Measurements from ENCODE around the gene PDE12. TPM values are rescaled to one million over a fixed set of nuclear protein-coding genes. Genes with fewer than 3 reads are reported as not detected.
"Not testable (repeated sequence)": the region's sequence is repeated elsewhere in the genome, so short reads cannot be mapped to it uniquely, and the experiment has no call there.

PDE12 gene
- total RNA-seq, 1 donor from 2014 or later = 15.3 TPM

DNA sequence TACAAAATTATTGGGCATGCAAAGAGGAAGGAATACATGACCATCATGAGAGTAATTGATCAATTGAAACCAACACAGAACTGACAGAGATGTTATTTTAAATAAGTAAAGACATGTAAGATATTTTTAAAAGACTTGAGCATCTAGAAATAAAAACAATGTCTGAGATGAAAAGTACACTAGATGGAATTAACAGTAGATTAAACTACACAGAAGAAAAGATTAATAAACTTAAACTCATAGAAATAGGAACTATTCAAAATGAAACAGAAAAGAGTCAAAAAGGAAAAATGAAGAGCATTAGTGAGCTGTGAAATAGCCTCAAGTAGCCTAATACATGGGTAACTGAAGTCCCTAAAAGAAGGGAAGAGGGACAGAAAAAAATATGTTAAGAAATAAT is 49.6 kb downstream of the PDE12 start:
- peaks cover 27% of the 10 kb centered on the region for H3K9me3 Mint-ChIP-seq (ENCODE audit: unreplicated experiment)
- H3K36me3 Mint-ChIP-seq (ENCODE audit: unreplicated experiment) = peaks cover 40% of the 10 kb centered on the region
- no peak overlapping the region for H3K27ac Mint-ChIP-seq (ENCODE audit: unreplicated experiment)
- TF ChIP-seq, protein P1, sequence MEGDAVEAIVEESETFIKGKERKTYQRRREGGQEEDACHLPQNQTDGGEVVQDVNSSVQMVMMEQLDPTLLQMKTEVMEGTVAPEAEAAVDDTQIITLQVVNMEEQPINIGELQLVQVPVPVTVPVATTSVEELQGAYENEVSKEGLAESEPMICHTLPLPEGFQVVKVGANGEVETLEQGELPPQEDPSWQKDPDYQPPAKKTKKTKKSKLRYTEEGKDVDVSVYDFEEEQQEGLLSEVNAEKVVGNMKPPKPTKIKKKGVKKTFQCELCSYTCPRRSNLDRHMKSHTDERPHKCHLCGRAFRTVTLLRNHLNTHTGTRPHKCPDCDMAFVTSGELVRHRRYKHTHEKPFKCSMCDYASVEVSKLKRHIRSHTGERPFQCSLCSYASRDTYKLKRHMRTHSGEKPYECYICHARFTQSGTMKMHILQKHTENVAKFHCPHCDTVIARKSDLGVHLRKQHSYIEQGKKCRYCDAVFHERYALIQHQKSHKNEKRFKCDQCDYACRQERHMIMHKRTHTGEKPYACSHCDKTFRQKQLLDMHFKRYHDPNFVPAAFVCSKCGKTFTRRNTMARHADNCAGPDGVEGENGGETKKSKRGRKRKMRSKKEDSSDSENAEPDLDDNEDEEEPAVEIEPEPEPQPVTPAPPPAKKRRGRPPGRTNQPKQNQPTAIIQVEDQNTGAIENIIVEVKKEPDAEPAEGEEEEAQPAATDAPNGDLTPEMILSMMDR (IDR thresholded peaks at IDR 0.05) = no peak
- no peak for DNase-seq (ENCODE audit: extremely low spot score, unreplicated experiment)
- no peaks in the 10 kb centered on the region for H3K27me3 Mint-ChIP-seq (ENCODE audit: unreplicated experiment)
- no peak overlapping the region for H3K4me3 Mint-ChIP-seq (ENCODE audit: unreplicated experiment)
- H3K4me1 Mint-ChIP-seq (ENCODE audit: unreplicated experiment) = no peaks in the 10 kb centered on the region

DNA sequence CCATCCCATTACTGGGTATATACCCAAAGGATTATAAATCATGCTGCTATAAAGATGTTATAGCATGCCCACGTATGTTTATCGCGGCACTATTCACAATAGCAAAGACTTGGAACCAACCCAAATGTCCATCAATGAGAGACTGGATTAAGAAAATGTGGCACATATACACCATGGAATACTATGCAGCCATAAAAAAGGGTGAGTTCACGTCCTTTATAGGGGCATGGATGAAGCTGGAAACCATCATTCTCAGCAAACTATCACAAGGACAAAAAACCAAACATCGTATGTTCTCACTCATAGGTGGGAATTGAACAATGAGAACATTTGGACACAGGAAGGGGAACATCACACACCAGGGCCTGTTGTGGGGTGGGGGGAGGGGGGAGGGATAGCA is 55.8 kb downstream of the PDE12 start:
- DNase-seq (ENCODE audit: extremely low spot score, unreplicated experiment); H3K27ac Mint-ChIP-seq (ENCODE audit: unreplicated experiment); H3K4me1 Mint-ChIP-seq (ENCODE audit: unreplicated experiment); H3K4me3 Mint-ChIP-seq (ENCODE audit: unreplicated experiment); H3K27me3 Mint-ChIP-seq (ENCODE audit: unreplicated experiment): not testable (repeated sequence)
- Mint-ChIP-seq H3K36me3 (ENCODE audit: unreplicated experiment) (peaks cover 17% of the 10 kb centered on the region), H3K9me3 (ENCODE audit: unreplicated experiment) (peaks cover 13% of the 10 kb centered on the region)

DNA sequence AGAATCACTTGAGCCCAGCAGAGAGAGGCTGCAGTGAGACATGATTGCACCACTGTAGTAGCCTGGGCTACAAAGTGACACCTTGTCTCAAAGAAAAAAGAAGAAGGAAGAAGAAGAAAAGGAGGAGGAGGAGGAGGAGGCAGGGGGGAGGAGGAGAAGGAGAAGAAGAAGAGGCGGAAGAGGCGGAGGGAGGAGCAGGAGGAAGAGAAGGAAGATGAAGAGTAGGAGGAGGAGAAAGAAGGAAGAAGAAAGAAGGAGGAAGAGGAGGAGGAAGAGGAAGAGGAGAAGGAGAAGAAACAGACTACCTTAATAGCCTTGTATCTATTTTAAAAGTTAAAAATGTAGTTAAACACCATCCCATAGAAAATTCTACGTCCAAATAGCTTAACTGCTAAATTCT is 60.2 kb downstream of the PDE12 start:
- H3K36me3 Mint-ChIP-seq (ENCODE audit: unreplicated experiment) = peaks cover 10% of the 10 kb centered on the region
- TF ChIP-seq, protein P1 (IDR thresholded peaks at IDR 0.05) = no peak
- no peak for DNase-seq (ENCODE audit: extremely low spot score, unreplicated experiment)
- no peaks in the 10 kb centered on the region for H3K27me3 Mint-ChIP-seq (ENCODE audit: unreplicated experiment)
- H3K4me1 Mint-ChIP-seq (ENCODE audit: unreplicated experiment) = no peaks in the 10 kb centered on the region
- H3K9me3 Mint-ChIP-seq (ENCODE audit: unreplicated experiment) = no peaks in the 10 kb centered on the region
- no peak overlapping the region for H3K4me3 Mint-ChIP-seq (ENCODE audit: unreplicated experiment)
- no peak overlapping the region for H3K27ac Mint-ChIP-seq (ENCODE audit: unreplicated experiment)

Other genes starting within 250 kb of the PDE12 start
- 0.05 and 0.08 TPM in 2 replicates for gene DNAH12, start 11.9 kb upstream of the PDE12 start, total RNA-seq
- 250 and 252 TPM in 2 replicates for gene ARF4, start 41.1 kb downstream of the PDE12 start, total RNA-seq
- gene DENND6A, start 136.8 kb downstream of the PDE12 start, total RNA-seq = 24.8 and 26.2 TPM in 2 replicates
- 69.8 and 71.5 TPM in 2 replicates for gene SLMAP, start 200.0 kb downstream of the PDE12 start, total RNA-seq

Data from osteocyte (in vitro differentiated cells).